K562 treated with DMSO at 1 percent for 48 hours (cell line): ENCODE data around the gene IER3IP1. TPM values are rescaled to one million over a fixed set of nuclear protein-coding genes. Genes with fewer than 3 reads are reported as not detected.

ENCODE experiments used
- total RNA-seq: library from RNA; unstranded; fragments of 300-600 nt; gene quantifications from 2 replicates; pipeline ENCODE4 v1.2.3, GENCODE V29; 2022; ENCODE audit warnings: low replicate concordance; ENCODE audit errors: extremely low read depth

Gene IER3IP1, protein sequence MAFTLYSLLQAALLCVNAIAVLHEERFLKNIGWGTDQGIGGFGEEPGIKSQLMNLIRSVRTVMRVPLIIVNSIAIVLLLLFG
- not detected in 2 replicates for total RNA-seq

DNA sequence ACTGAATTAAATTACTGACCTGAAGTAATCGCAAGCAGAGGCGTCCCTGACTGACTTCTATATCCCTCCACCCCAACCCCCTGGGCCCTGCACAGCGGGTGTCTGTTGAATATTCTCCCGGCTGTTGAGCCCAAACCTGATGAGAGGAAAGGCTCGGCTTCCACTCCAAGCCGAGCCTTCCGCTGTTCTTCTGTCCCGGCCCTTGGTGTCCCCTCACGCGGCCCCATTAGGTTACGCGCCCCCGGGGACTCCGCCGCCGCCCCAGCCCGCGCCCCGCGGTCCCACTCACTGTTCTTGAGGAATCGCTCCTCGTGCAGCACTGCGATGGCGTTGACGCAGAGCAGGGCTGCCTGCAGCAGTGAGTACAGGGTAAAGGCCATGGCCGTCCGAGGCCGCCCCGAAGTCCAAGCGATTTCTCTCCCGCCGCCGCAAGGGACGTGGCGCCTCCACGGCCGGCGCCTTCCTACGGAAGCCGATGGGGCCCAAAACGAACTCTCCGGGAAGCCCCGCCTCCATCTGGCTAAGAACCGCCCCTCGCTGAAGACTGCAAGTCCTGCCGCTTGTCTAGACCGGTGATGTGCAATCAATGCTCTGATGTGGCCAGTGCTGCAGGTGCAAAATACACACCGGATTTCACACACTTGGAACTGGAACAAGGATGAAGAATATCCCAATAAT lies at the start of gene IER3IP1:
IER3IP1 (minus strand) TSS at position 467 of the 678 bp plus-strand sequence; CDS start at position 380, 87 bp downstream.

GRCh38 chr18:47150029-47150823 lies 25.9 kb downstream of the IER3IP1 start, which contains the start of gene HDHD2:
Gene HDHD2, minus strand, starts transcription at chr18:47150500. Its CDS starts 14,061 bp downstream, at chr18:47136439.

Other genes starting within 250 kb of the IER3IP1 start
- not detected in 2 replicates for gene ELOA2, start 140.7 kb downstream of the IER3IP1 start, total RNA-seq
- not detected in 2 replicates for gene HDHD2, start 25.9 kb downstream of the IER3IP1 start, total RNA-seq
- gene SKOR2, start 75.3 kb upstream of the IER3IP1 start, total RNA-seq = not detected in 2 replicates